MCF 10A (cell line): ENCODE measurements around the gene RACK1. TPM values are rescaled to one million over a fixed set of nuclear protein-coding genes. Genes with fewer than 3 reads are reported as not detected.
"Not testable (repeated sequence)": the region's sequence is repeated elsewhere in the genome, so short reads cannot be mapped to it uniquely, and the experiment has no call there.

Experiments used
- Bru-seq: library from RNA; stranded (reverse); fragments of 400-500 nt; gene quantifications from one replicate; lab custom pipeline; 2021; lab: Mats Ljungman, UMichigan
- BruChase-seq, 2 experiments: library from RNA; stranded (reverse); fragments of 400-500 nt; gene quantifications; one replicate each; lab custom pipeline; 2021; lab: Mats Ljungman, UMichigan
- BruUV-seq: library from RNA; stranded (reverse); fragments of 400-500 nt; replicated peaks from 2 replicates; lab custom pipeline; 2021; lab: Mats Ljungman, UMichigan
- CTCF ChIA-PET: fragments of 300-600 bp; sonication (Branson Sonifier 250); formaldehyde crosslinking; extraction: SDS; loops from one replicate; lab custom pipeline; 2021; ENCODE audit warnings: antibody characterized with exemption, inconsistent platforms; lab: Yijun Ruan, JAX
- POLR2A ChIA-PET: fragments of 300-600, 350-650 bp; sonication (Branson Sonifier 250); formaldehyde crosslinking; extraction: SDS; loops from one replicate; lab custom pipeline; 2020; ENCODE audit warnings: antibody characterized with exemption, inconsistent platforms; lab: Yijun Ruan, JAX
- DNase-seq: peaks from one replicate; pipeline ENCODE4 v3.0.0-alpha.2; 2018; ENCODE audit not compliant: unreplicated experiment
- H3K27ac Mint-ChIP-seq: one replicate; pipeline ENCODE4 v1.8.0; 2022; ENCODE audit warnings: mild to moderate bottlenecking, low read depth, mixed read lengths; ENCODE audit not compliant: unreplicated experiment
- H3K27me3 Mint-ChIP-seq: one replicate; pipeline ENCODE4 v1.8.0; 2022; ENCODE audit warnings: mixed read lengths; ENCODE audit not compliant: insufficient read depth, unreplicated experiment
- H3K36me3 Mint-ChIP-seq: one replicate; pipeline ENCODE4 v1.8.0; 2022; ENCODE audit warnings: mild to moderate bottlenecking, moderate library complexity, mixed read lengths; ENCODE audit not compliant: insufficient read depth, unreplicated experiment
- H3K4me1 Mint-ChIP-seq: one replicate; pipeline ENCODE4 v1.8.0; 2022; ENCODE audit warnings: mixed read lengths; ENCODE audit not compliant: insufficient read depth, unreplicated experiment
- H3K4me3 Mint-ChIP-seq: one replicate; pipeline ENCODE4 v1.8.0; 2022; ENCODE audit warnings: mild to moderate bottlenecking, moderate library complexity, mixed read lengths; ENCODE audit not compliant: unreplicated experiment
- H3K9me3 Mint-ChIP-seq: one replicate; pipeline ENCODE4 v1.8.0; 2022; ENCODE audit warnings: mixed read lengths; ENCODE audit not compliant: unreplicated experiment
- CTCF ChIP-seq: fragments of 200-600 bp; IDR thresholded peaks from one replicate; pipeline ENCODE4 v1.8.0; 2022; ENCODE audit warnings: antibody characterized with exemption, mild to moderate bottlenecking; ENCODE audit not compliant: unreplicated experiment
- intact Hi-C: fragments of 100-400 bp; cut with micrococcal nuclease; formaldehyde crosslinking; loops from 2 replicates; pipeline ENCODE4 v1.14.1; 2022
- long read RNA-seq: library from polyadenylated mRNA; stranded (forward); transcript quantifications from one replicate; pipeline ENCODE4 v2.0.0, GENCODE V29; 2022
- total RNA-seq: library from RNA; stranded (reverse); gene quantifications from 2 replicates; pipeline ENCODE4 v1.2.3, GENCODE V29; 2022

RACK1 gene
- total RNA-seq (2,995 and 4,050 TPM in 2 replicates), Bru-seq, nascent RNA (percentile 100 among the genes with signal in this experiment), BruChase-seq, experiment 1, labeled RNA remaining after a 6-hour chase (percentile 100 among the genes with signal in this experiment), BruChase-seq, experiment 2, labeled RNA remaining after a 2-hour chase (percentile 99 among the genes with signal in this experiment)
- long read RNA-seq, transcript RACK1-224 (8 exons, 1,150 nt): minor isoform, 90 of 2,786 reads
- long read RNA-seq, transcript RACK1-210 (8 exons, 1,098 nt): minor isoform, 120 of 2,786 reads
- long read RNA-seq, transcript RACK1-227 (8 exons, 1,403 nt): major isoform, 2,408 of 2,786 reads
- long read RNA-seq, transcript RACK1-233 (3 exons, 791 nt): minor isoform, 18 of 2,786 reads
- long read RNA-seq, partial matches to known transcripts: 42 of 2,786 reads
- long read RNA-seq, other reads (novel, unspliced or antisense): 82 of 2,786 reads

GRCh38 chr5:181243564-181244343, at the start of gene RACK1:
TSS of gene RACK1 (minus strand) at chr5:181243906. CDS start at chr5:181243800, 106 bp downstream.
- H3K36me3 Mint-ChIP-seq: peaks cover 56% of the 10 kb centered on the region
- H3K4me1 Mint-ChIP-seq: peaks cover 49% of the 10 kb centered on the region
- H3K27me3 Mint-ChIP-seq: no peaks in the 10 kb centered on the region
- DNase-seq: peak; percentile 96
- peak within 1 kb of the TSS; percentile 99 for H3K27ac Mint-ChIP-seq
- CTCF ChIA-PET: interaction anchor here (0.7 to 1.7 kb wide), 3 partner anchors 17 to 384 kb away, joined by 3 to 4 read pairs (median 4); no protein-coding TSS in a partner anchor
- H3K4me3 Mint-ChIP-seq: peak within 1 kb of the TSS; percentile 99
- POLR2A ChIA-PET: interaction anchor here (1.0 to 19.6 kb wide), 16 partner anchors 9 to 443 kb away, joined by 3 to 476 read pairs (median 8); partner anchors contain the start of genes TRIM41, TRIM52, TRIM7 and ZFP62
- intact Hi-C loops: loop anchor here (1.0 kb wide), 2 partner anchors 21 to 52 kb away; no protein-coding TSS in a partner anchor
- no peaks in the 10 kb centered on the region for H3K9me3 Mint-ChIP-seq
- BruUV-seq: no TSS peak
- no peak for TF ChIP-seq CTCF

GRCh38 chr5:181287331-181287730, 43.6 kb upstream of the RACK1 start:
- not testable (repeated sequence) for H3K27ac Mint-ChIP-seq

GRCh38 chr5:181285962-181286705, 42.4 kb upstream of the RACK1 start:
- DNase-seq, H3K9me3 Mint-ChIP-seq, intact Hi-C loops, H3K27ac Mint-ChIP-seq, H3K4me1 Mint-ChIP-seq, H3K4me3 Mint-ChIP-seq, H3K36me3 Mint-ChIP-seq, POLR2A ChIA-PET, BruUV-seq, H3K27me3 Mint-ChIP-seq: not testable (repeated sequence)
- CTCF ChIA-PET: interaction anchor here (0.6 kb wide), 1 partner anchor 127 kb away, joined by 3 read pairs; no protein-coding TSS in a partner anchor

More at GRCh38 chr5:181287331-181287730, 43.6 kb upstream of the RACK1 start:
- H3K4me1 Mint-ChIP-seq, H3K27me3 Mint-ChIP-seq, DNase-seq, BruUV-seq, H3K9me3 Mint-ChIP-seq, H3K36me3 Mint-ChIP-seq, H3K4me3 Mint-ChIP-seq, intact Hi-C loops, CTCF ChIA-PET: not testable (repeated sequence)
- POLR2A ChIA-PET: interaction anchor here (0.6 kb wide), 1 partner anchor 53 kb away, joined by 3 read pairs; no protein-coding TSS in a partner anchor

GRCh38 chr5:181283841-181284755, 40.4 kb upstream of the RACK1 start:
- H3K27ac Mint-ChIP-seq, H3K4me3 Mint-ChIP-seq, H3K27me3 Mint-ChIP-seq, DNase-seq, H3K36me3 Mint-ChIP-seq, intact Hi-C loops, BruUV-seq, POLR2A ChIA-PET, H3K4me1 Mint-ChIP-seq, H3K9me3 Mint-ChIP-seq: not testable (repeated sequence)
- TF ChIP-seq CTCF: peak; percentile 9
- CTCF ChIA-PET: interaction anchor here (0.6 to 0.8 kb wide), 2 partner anchors 13 to 100 kb away, joined by 3 read pairs; no protein-coding TSS in a partner anchor
